Tibial nerve (tissue), 3 donors: ENCODE results near the gene FAM114A2.

Source experiments
- POLR2A ChIP-seq, 2 donors: fragments of 450-650 bp; IDR thresholded peaks; one replicate each; pipeline ENCODE4 v1.6.1; 2017; ENCODE audit warnings: antibody characterized with exemption in 2 of 2, mild to moderate bottlenecking in 2 of 2, moderate library complexity in 2 of 2
- TF ChIP-seq, protein P1 (sequence below), 5 experiments: fragments of 200-600 bp in 3 of 5; fragments of 450-650 bp in 2 of 5; sonication (generic) in 3 of 5; IDR thresholded peaks; one replicate each; pipeline ENCODE4 v1.5.1; 2016 to 2019; ENCODE audit warnings: antibody characterized with exemption in 5 of 5, mild to moderate bottlenecking in 3 of 5, moderate library complexity in 2 of 5

DNA sequence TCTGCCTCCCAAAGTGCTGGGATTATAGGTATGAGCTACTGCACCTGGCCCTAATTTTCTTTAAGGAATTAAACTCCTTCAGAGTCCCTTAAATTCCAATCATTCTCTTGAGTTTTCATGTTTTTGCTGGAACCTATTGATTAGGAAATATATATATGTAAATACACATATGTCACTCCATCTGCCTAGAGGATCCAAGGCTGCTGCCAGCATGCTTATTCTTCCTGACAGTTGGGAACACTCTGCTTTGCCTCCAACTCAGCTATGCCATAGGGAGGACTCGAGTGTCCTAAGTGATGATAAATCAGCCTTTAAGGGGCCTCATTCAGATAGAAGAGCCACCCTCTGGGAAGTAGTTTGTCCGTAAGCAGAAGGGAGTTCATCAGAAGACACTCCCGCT, 21.9 kb upstream of the FAM114A2 start:
- no peak for TF ChIP-seq POLR2A (IDR thresholded peaks at IDR 0.05)
- TF ChIP-seq, protein P1, sequence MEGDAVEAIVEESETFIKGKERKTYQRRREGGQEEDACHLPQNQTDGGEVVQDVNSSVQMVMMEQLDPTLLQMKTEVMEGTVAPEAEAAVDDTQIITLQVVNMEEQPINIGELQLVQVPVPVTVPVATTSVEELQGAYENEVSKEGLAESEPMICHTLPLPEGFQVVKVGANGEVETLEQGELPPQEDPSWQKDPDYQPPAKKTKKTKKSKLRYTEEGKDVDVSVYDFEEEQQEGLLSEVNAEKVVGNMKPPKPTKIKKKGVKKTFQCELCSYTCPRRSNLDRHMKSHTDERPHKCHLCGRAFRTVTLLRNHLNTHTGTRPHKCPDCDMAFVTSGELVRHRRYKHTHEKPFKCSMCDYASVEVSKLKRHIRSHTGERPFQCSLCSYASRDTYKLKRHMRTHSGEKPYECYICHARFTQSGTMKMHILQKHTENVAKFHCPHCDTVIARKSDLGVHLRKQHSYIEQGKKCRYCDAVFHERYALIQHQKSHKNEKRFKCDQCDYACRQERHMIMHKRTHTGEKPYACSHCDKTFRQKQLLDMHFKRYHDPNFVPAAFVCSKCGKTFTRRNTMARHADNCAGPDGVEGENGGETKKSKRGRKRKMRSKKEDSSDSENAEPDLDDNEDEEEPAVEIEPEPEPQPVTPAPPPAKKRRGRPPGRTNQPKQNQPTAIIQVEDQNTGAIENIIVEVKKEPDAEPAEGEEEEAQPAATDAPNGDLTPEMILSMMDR (IDR thresholded peaks at IDR 0.05), result no peak
